Right ventricle myocardium superior (tissue), 1 donor: ENCODE measurements around the gene ADK. TPM values are rescaled to one million over a fixed set of nuclear protein-coding genes. Genes with fewer than 3 reads are reported as not detected.
"Not testable (repeated sequence)": the region's sequence is repeated elsewhere in the genome, so short reads cannot be mapped to it uniquely, and the experiment has no call there.

Experiments
- ATAC-seq: fragments of 200-7000 bp; cut with Tn5 transposase; one replicate; pipeline ENCODE4 v1.9.1; 2020; ENCODE audit warnings: mild to moderate bottlenecking; ENCODE audit not compliant: poor library complexity
- DNase-seq: peaks from one replicate; pipeline ENCODE4 v3.0.0-alpha.2; 2020
- intact Hi-C: fragments of 100-400 bp; cut with DNase I; formaldehyde crosslinking; loops from one replicate; pipeline ENCODE4 v1.11.2; 2022
- total RNA-seq: library from RNA; stranded (reverse); fragmentation: NEBNext Ultra II Directional; extraction: Animal tissue kit (Norgen Biotek cat#: 25700); gene quantifications from one replicate; pipeline ENCODE4 v1.2.1, GENCODE V29; 2021
- donor health status: DM: no; HTN: yes; CAD: no; lungs with severe emphysema.

Gene ADK
- total RNA-seq, 1 donor from 2014 or later, result 40.6 TPM

GRCh38 chr10:74175510-74176379 is 24.7 kb downstream of the ADK start:
- ATAC-seq (no peak), DNase-seq (no peak)
- intact Hi-C loops, result no loop called here

GRCh38 chr10:74176380-74177139 is 25.5 kb downstream of the ADK start:
- ATAC-seq (peak; percentile 98), DNase-seq (peak; percentile 97)
- intact Hi-C loops, result no loop called here

- ATAC-seq, result peak; percentile 18
- intact Hi-C loops, result no loop called here
- no peak for DNase-seq
Measured at GRCh38 chr10:74177140-74177677, 26.2 kb downstream of the ADK start.

DNA sequence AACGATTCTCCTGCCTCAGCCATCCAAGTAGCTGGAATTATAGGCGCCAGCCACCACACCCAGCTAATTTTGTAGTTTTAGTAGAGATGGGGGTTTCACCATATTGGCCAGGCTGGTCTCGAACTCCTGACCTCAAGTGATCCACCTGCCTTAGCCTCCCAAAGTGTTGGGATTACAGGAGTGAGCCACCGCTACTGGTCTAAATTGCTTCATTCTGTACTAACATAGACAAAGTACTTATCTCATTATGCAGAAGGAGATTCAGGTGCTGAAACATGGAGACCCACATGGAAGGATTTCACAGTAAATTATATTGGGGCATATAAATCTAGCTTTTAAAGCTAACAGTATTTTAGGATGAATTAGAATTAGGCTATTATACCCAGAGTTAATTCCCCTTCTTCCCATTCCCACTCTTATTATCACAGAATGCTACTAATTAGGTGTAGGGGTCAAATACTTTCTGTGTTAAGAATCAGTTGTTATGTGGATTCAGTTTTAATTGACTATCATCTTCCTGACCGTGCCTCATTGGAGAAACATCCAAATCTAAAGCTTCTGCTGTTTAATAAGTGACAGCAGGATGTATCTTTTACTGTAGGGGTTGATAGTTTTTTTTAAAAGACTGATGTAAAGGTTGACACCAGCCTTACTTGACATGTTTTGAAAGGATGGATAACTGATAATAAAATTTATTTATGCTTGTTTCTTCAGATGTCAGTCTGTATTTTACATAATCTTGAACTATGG is 27.2 kb downstream of the ADK start:
- ATAC-seq, result no peak
- intact Hi-C loops, result no loop called here
- no peak for DNase-seq

- no peak for DNase-seq
- intact Hi-C loops, result no loop called here
Measured at GRCh38 chr10:74179111-74179710, 28.2 kb downstream of the ADK start.

DNA sequence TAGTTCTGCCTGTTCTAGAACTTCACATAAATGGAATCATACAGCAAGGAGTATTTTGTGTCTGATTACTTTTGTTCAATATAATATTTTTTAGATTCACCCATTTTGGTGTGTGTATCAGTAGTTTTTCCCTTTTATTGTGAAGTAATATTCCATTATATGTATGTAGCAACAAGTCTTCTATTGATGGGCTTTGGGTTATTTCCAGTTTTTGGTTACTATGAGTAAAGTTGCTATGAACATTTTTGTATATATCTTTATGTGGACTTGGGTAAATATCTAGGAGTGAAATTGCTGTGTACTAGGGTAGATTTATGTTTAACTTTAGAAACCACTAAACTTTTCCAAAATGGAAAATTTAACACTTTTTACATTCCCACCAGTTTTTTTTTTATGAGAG is 35.7 kb downstream of the ADK start:
- no peak for ATAC-seq
- intact Hi-C loops, result no loop called here
- DNase-seq, result no peak

More at GRCh38 chr10:74179111-74179710, 28.2 kb downstream of the ADK start:
- ATAC-seq, result no peak

DNA sequence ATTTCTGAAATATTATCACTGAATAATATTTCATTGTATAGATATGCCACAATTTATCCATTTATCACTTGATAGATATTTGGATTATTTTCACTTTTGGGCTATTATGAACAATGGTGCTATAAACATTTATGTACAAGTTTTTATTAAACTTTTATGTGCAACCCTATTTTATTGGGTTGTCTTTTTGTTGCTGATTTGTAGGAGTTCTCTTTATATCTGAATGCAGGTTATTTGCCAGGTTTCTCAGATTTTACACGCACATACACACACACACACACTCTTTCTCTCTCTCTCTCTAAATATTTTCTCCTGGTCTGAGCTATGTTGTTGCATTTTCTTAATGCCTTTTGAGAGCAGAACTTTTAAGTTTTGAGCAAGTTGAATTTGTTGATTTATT is 36.2 kb downstream of the ADK start:
- ATAC-seq (no peak), DNase-seq (no peak)
- intact Hi-C loops, result no loop called here

- DNase-seq, intact Hi-C loops, ATAC-seq: not testable (repeated sequence)
Measured at GRCh38 chr10:74188617-74189016, 37.6 kb downstream of the ADK start.

GRCh38 chr10:74189999-74190421 is 39.0 kb downstream of the ADK start:
- intact Hi-C loops, result no loop called here
- ATAC-seq (peak; percentile 49), DNase-seq (no peak)

DNA sequence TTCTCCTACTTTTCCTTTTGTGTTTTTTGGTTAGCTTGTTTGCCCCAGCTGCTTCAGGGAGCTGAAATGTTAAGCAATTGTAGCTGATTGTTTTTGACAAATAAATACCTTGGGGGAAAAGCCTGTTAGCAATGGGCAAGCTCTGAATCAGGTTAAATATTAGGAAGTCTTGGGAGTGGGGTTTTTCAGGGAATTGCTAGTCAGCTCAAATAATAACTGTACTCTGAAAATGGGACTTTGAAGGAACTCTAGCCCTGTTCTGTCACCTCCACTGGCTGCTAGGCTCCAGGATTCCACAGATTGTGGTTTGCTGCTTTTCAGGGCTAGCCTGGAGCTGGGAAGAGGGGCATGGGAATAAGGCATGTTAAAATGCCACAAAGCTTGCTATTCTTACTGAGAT is 39.5 kb downstream of the ADK start:
- DNase-seq (no peak), ATAC-seq (peak; percentile 22)
- intact Hi-C loops, result no loop called here

DNA sequence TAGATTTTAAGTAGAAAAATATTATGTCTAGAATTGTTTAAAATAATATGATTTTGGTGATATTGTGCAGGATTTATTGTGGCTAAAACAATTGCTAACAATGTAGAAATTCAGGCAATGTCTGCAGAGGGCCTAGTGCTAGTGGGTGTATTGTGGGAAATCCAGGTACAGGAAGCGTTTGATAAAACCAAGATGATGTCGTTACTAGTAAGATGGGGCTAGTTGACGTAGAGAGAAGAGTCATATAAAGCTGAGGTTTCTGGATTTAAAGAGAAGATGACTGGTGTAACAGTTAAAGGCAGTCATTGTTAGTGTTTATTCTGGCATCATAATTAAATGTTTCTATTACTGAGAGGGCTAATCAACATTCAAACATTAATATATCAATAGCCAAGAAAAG is 43.5 kb downstream of the ADK start:
- no peak for ATAC-seq
- DNase-seq, result no peak
- intact Hi-C loops, result no loop called here

- no peak for ATAC-seq
- intact Hi-C loops, result no loop called here
- no peak for DNase-seq
Measured at GRCh38 chr10:74194999-74195398, 44.0 kb downstream of the ADK start.

DNA sequence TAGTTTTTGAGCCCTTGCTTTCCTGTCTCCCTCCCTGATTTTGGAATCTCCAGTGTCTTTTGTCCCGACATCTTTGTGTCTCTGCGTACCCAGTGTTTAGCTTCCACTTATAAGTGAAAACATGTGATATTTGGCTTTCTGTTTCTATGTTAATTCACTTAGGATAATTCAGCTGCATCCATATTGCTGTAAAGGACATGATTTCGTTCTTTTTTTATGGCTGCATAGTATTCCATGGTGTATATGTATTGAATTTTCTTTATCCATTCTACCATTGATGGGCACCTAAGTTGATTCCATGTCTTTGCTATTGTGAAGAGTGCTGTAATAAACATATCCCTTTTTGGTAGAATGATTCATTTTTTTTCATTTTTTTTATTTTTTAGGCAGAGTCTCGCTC is 48.3 kb downstream of the ADK start:
- no peak for ATAC-seq
- no peak for DNase-seq
- intact Hi-C loops, result no loop called here

- no peak for ATAC-seq
- intact Hi-C loops, result no loop called here
- no peak for DNase-seq
Measured at GRCh38 chr10:74202356-74202755, 51.3 kb downstream of the ADK start.

GRCh38 chr10:74206746-74207145 is 55.7 kb downstream of the ADK start:
- no peak for DNase-seq
- intact Hi-C loops, result no loop called here
- no peak for ATAC-seq

- intact Hi-C loops, result no loop called here
- ATAC-seq, result no peak
- DNase-seq, result no peak
Measured at GRCh38 chr10:74207691-74208480, 56.9 kb downstream of the ADK start.

GRCh38 chr10:74208997-74209396 is 58.0 kb downstream of the ADK start:
- no peak for ATAC-seq
- no peak for DNase-seq
- intact Hi-C loops, result no loop called here

GRCh38 chr10:74213019-74213418 is 62.0 kb downstream of the ADK start:
- ATAC-seq (no peak), DNase-seq (no peak)
- intact Hi-C loops, result no loop called here
